Activated T-helper 1 cell treated with anti-CD3 and anti-CD28 coated beads, Interleukin-12 subunit alpha, Interleukin-12 subunit beta, Interleukin-2, Interleukin-4 antibody, amounts not matched to agents 30 ng/mL and 10 ng/mL and 1 ng/mL, durations not matched to agents 14 hours and 24 hours and 36 hours (primary cell): ENCODE data around the gene HSPE1. TPM values are rescaled to one million over a fixed set of nuclear protein-coding genes. Genes with fewer than 3 reads are reported as not detected.
"Not testable (repeated sequence)": the region's sequence is repeated elsewhere in the genome, so short reads cannot be mapped to it uniquely, and the experiment has no call there.

ENCODE experiments used
- DNase-seq: peaks from one replicate; pipeline ENCODE4 v3.0.0; 2021; ENCODE audit warnings: low spot score
- H3K27ac Mint-ChIP-seq: one replicate; pipeline ENCODE4 v1.8.0; 2021; ENCODE audit warnings: mild to moderate bottlenecking, mixed read lengths
- H3K27me3 Mint-ChIP-seq: one replicate; pipeline ENCODE4 v1.8.0; 2022; ENCODE audit warnings: mild to moderate bottlenecking, moderate library complexity, mixed read lengths; ENCODE audit not compliant: insufficient read depth
- H3K36me3 Mint-ChIP-seq: one replicate; pipeline ENCODE4 v1.8.0; 2021; ENCODE audit warnings: low read depth, mixed read lengths
- H3K4me1 Mint-ChIP-seq: one replicate; pipeline ENCODE4 v1.8.0; 2021; ENCODE audit warnings: low read depth, mixed read lengths
- H3K4me3 Mint-ChIP-seq: one replicate; pipeline ENCODE4 v1.8.0; 2021; ENCODE audit warnings: mild to moderate bottlenecking, moderate library complexity, mixed read lengths
- H3K9me3 Mint-ChIP-seq: one replicate; pipeline ENCODE4 v1.8.0; 2021; ENCODE audit warnings: mixed read lengths
- intact Hi-C: fragments of 100-400 bp; cut with micrococcal nuclease; formaldehyde crosslinking; loops from one replicate; pipeline ENCODE4 v1.15.1; 2024
- total RNA-seq: library from RNA; stranded (reverse); gene quantifications from 2 replicates; pipeline ENCODE4 v1.2.3, GENCODE V29; 2022

The HSPE1 gene
- total RNA-seq = 325 and 343 TPM in 2 replicates

- H3K27ac Mint-ChIP-seq = peak within 1 kb of the TSS; percentile 99
- DNase-seq = peak; percentile 98
- H3K36me3 Mint-ChIP-seq = peaks cover 66% of the 10 kb centered on the region
- H3K9me3 Mint-ChIP-seq = no peaks in the 10 kb centered on the region
- peak within 1 kb of the TSS; percentile 100 for H3K4me3 Mint-ChIP-seq
- H3K27me3 Mint-ChIP-seq = no peaks in the 10 kb centered on the region
- intact Hi-C loops = loop anchor here (1.0 to 5.0 kb wide), 12 partner anchors 15 to 1329 kb away; partner anchors contain the start of genes COQ10B, MARS2, SF3B1 and STK17B
- H3K4me1 Mint-ChIP-seq = peaks cover 50% of the 10 kb centered on the region
These were observed at the start of gene HSPE1, which contains the start of gene HSPD1 for GRCh38 chr2:197499594-197500502. Gene HSPE1, plus strand, starts transcription at chr2:197500379. Its CDS starts 58 bp downstream, at chr2:197500437. Gene HSPD1, minus strand, starts transcription at chr2:197499840. Its CDS starts 992 bp downstream, at chr2:197498848.

GRCh38 chr2:197450465-197450864 is 49.7 kb upstream of the HSPE1 start:
- H3K27ac Mint-ChIP-seq = no peak overlapping the region
- no peaks in the 10 kb centered on the region for H3K36me3 Mint-ChIP-seq
- DNase-seq = no peak
- H3K4me3 Mint-ChIP-seq = no peak overlapping the region
- H3K27me3 Mint-ChIP-seq = no peaks in the 10 kb centered on the region
- H3K9me3 Mint-ChIP-seq = no peaks in the 10 kb centered on the region
- peaks cover 20% of the 10 kb centered on the region for H3K4me1 Mint-ChIP-seq
- intact Hi-C loops = loop anchor here (5.0 kb wide), 1 partner anchor 1383 kb away; the partner anchor contains the start of gene DNAH7

GRCh38 chr2:197450935-197451358 is 49.2 kb upstream of the HSPE1 start:
- not testable (repeated sequence) for H3K27me3 Mint-ChIP-seq, H3K9me3 Mint-ChIP-seq, H3K27ac Mint-ChIP-seq, H3K4me3 Mint-ChIP-seq, H3K36me3 Mint-ChIP-seq, DNase-seq
- peaks cover 25% of the 10 kb centered on the region for H3K4me1 Mint-ChIP-seq
- intact Hi-C loops = loop anchor here (5.0 kb wide), 1 partner anchor 1384 kb away; the partner anchor contains the start of gene DNAH7

- Mint-ChIP-seq H3K27me3 (no peaks in the 10 kb centered on the region), H3K27ac (peak overlapping the region; percentile 100), H3K9me3 (no peaks in the 10 kb centered on the region), H3K4me3 (peak overlapping the region; percentile 99), H3K36me3 (peaks cover 3% of the 10 kb centered on the region), H3K4me1 (peaks cover 34% of the 10 kb centered on the region)
- DNase-seq = no peak
- intact Hi-C loops = loop anchor here (1.0 to 5.0 kb wide), 7 partner anchors 17 to 1385 kb away; partner anchors contain the start of genes CCDC150, DNAH7, HSPE1 and MARS2
These were observed 47.4 kb upstream of the HSPE1 start for GRCh38 chr2:197452754-197453122.

GRCh38 chr2:197453123-197453913 is 46.9 kb upstream of the HSPE1 start, which contains the start of gene COQ10B:
Gene COQ10B, plus strand, starts transcription at chr2:197453552. Its CDS starts 9 bp downstream, at chr2:197453561.
- H3K4me3 Mint-ChIP-seq = peak within 1 kb of the TSS; percentile 99
- no peaks in the 10 kb centered on the region for H3K27me3 Mint-ChIP-seq
- DNase-seq = peak; percentile 99
- peak within 1 kb of the TSS; percentile 100 for H3K27ac Mint-ChIP-seq
- intact Hi-C loops = loop anchor here (1.0 to 5.0 kb wide), 7 partner anchors 18 to 1386 kb away; partner anchors contain the start of genes CCDC150, DNAH7, HSPE1 and MARS2
- H3K9me3 Mint-ChIP-seq = no peaks in the 10 kb centered on the region
- peaks cover 6% of the 10 kb centered on the region for H3K36me3 Mint-ChIP-seq
- H3K4me1 Mint-ChIP-seq = peaks cover 40% of the 10 kb centered on the region

- peak overlapping the region; percentile 100 for H3K27ac Mint-ChIP-seq
- no peaks in the 10 kb centered on the region for H3K27me3 Mint-ChIP-seq
- peaks cover 42% of the 10 kb centered on the region for H3K4me1 Mint-ChIP-seq
- intact Hi-C loops = loop anchor here (1.0 to 5.0 kb wide), 8 partner anchors 19 to 1387 kb away; partner anchors contain the start of genes CCDC150, DNAH7, HSPE1 and MARS2
- DNase-seq = no peak
- peak overlapping the region; percentile 99 for H3K4me3 Mint-ChIP-seq
- peaks cover 8% of the 10 kb centered on the region for H3K36me3 Mint-ChIP-seq
- no peaks in the 10 kb centered on the region for H3K9me3 Mint-ChIP-seq
These were observed 46.2 kb upstream of the HSPE1 start for GRCh38 chr2:197453914-197454398.

GRCh38 chr2:197454923-197455322 is 45.3 kb upstream of the HSPE1 start:
- H3K27me3 Mint-ChIP-seq = no peaks in the 10 kb centered on the region
- H3K27ac Mint-ChIP-seq = peak overlapping the region; percentile 100
- intact Hi-C loops = loop anchor here (2.0 to 5.0 kb wide), 2 partner anchors 324 to 1388 kb away; partner anchors contain the start of gene DNAH7

GRCh38 chr2:197455428-197455827 is 44.8 kb upstream of the HSPE1 start:
- no peak for DNase-seq
- no peak overlapping the region for H3K27ac Mint-ChIP-seq
- H3K27me3 Mint-ChIP-seq = no peaks in the 10 kb centered on the region
- intact Hi-C loops = loop anchor here (2.0 kb wide), 1 partner anchor 323 kb away; no protein-coding TSS in a partner anchor
- peak overlapping the region; percentile 45 for H3K4me3 Mint-ChIP-seq
- peaks cover 42% of the 10 kb centered on the region for H3K4me1 Mint-ChIP-seq
- no peaks in the 10 kb centered on the region for H3K9me3 Mint-ChIP-seq
- peaks cover 14% of the 10 kb centered on the region for H3K36me3 Mint-ChIP-seq

More at GRCh38 chr2:197454923-197455322, 45.3 kb upstream of the HSPE1 start:
- peaks cover 11% of the 10 kb centered on the region for H3K36me3 Mint-ChIP-seq
- peak overlapping the region; percentile 99 for H3K4me3 Mint-ChIP-seq
- peaks cover 42% of the 10 kb centered on the region for H3K4me1 Mint-ChIP-seq
- no peaks in the 10 kb centered on the region for H3K9me3 Mint-ChIP-seq
- DNase-seq = no peak

GRCh38 chr2:197460649-197461048 is 39.5 kb upstream of the HSPE1 start:
- Mint-ChIP-seq H3K4me3 (no peak overlapping the region), H3K4me1 (peaks cover 20% of the 10 kb centered on the region), H3K9me3 (no peaks in the 10 kb centered on the region), H3K27me3 (no peaks in the 10 kb centered on the region), H3K36me3 (peaks cover 26% of the 10 kb centered on the region), H3K27ac (no peak overlapping the region)
- intact Hi-C loops = no loop called here
- no peak for DNase-seq

GRCh38 chr2:197461057-197461456 is 39.1 kb upstream of the HSPE1 start:
- intact Hi-C loops = no loop called here
- Mint-ChIP-seq H3K36me3 (peaks cover 26% of the 10 kb centered on the region), H3K27ac (no peak overlapping the region), H3K9me3 (no peaks in the 10 kb centered on the region), H3K27me3 (no peaks in the 10 kb centered on the region), H3K4me1 (peaks cover 16% of the 10 kb centered on the region), H3K4me3 (no peak overlapping the region)
- no peak for DNase-seq

- peaks cover 28% of the 10 kb centered on the region for H3K36me3 Mint-ChIP-seq
- no peaks in the 10 kb centered on the region for H3K9me3 Mint-ChIP-seq
- intact Hi-C loops = no loop called here
- no peak overlapping the region for H3K27ac Mint-ChIP-seq
- no peak overlapping the region for H3K4me3 Mint-ChIP-seq
- DNase-seq = no peak
- H3K27me3 Mint-ChIP-seq = no peaks in the 10 kb centered on the region
- no peaks in the 10 kb centered on the region for H3K4me1 Mint-ChIP-seq
These were observed 36.0 kb upstream of the HSPE1 start for GRCh38 chr2:197464175-197464574.

GRCh38 chr2:197472166-197472565 is 28.0 kb upstream of the HSPE1 start:
- intact Hi-C loops = no loop called here
- Mint-ChIP-seq H3K9me3 (no peaks in the 10 kb centered on the region), H3K36me3 (peaks cover 26% of the 10 kb centered on the region), H3K4me1 (peaks cover under 1% of the 10 kb centered on the region), H3K27me3 (no peaks in the 10 kb centered on the region), H3K4me3 (no peak overlapping the region), H3K27ac (peak overlapping the region; percentile 36)
- no peak for DNase-seq
